IgD-negative memory B cell (primary cell): ENCODE data around the gene C2orf49. TPM values are rescaled to one million over a fixed set of nuclear protein-coding genes. Genes with fewer than 3 reads are reported as not detected.

Source experiments
- H3K27ac Mint-ChIP-seq, 3 donors: one replicate each; pipeline ENCODE4 v1.8.0; 2020 to 2022; ENCODE audit warnings: mild to moderate bottlenecking in 3 of 3, mixed read lengths in 3 of 3, moderate library complexity in 1 of 3
- H3K27me3 Mint-ChIP-seq: one replicate; pipeline ENCODE4 v1.8.0; 2021; ENCODE audit warnings: mixed read lengths
- H3K36me3 Mint-ChIP-seq: one replicate; pipeline ENCODE4 v1.8.0; 2020; ENCODE audit warnings: mild to moderate bottlenecking, mixed read lengths
- H3K4me1 Mint-ChIP-seq, 3 donors: one replicate each; pipeline ENCODE4 v1.8.0; 2020 to 2022; ENCODE audit warnings: mixed read lengths in 3 of 3, mild to moderate bottlenecking in 1 of 3
- H3K4me3 Mint-ChIP-seq, 4 donors: one replicate each; pipeline ENCODE4 v1.8.0; 2020 to 2022; ENCODE audit warnings: mild to moderate bottlenecking in 4 of 4, mixed read lengths in 4 of 4, moderate library complexity in 3 of 4
- H3K9me3 Mint-ChIP-seq, 3 donors: one replicate each; pipeline ENCODE4 v1.8.0; 2020 to 2021; ENCODE audit warnings: mixed read lengths in 3 of 3, mild to moderate bottlenecking in 1 of 3
- polyA plus RNA-seq: library from polyadenylated mRNA; unstranded; fragments of 300-500 nt; fragmentation: Illumina TruSeq; gene quantifications from one replicate; pipeline ENCODE4 v1.2.3, GENCODE V29; 2021

C2orf49 gene
- polyA plus RNA-seq, 1 donor from 2014 or later: 11.3 TPM

DNA sequence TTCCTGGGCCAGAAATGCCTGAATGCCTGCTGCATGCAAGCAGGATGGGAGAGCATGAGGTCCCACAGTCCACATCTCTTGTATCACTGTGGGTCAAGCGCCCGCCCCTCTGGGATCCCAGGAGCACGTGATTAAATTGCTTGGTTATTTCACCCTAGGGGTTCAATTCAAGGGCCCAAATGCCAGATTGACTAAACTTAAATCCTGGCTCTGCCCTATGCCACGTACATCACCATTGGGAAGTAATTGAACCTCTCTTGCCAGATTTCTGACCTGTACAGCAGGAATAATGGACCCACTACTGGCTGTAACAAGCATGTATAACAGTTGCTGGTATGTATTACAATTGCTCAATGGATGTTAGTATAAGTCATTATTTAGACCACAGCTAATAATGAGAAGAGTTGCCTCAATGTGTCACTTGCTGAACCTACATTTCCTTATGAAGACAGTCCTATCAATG lies 41.6 kb downstream of the C2orf49 start:
- Mint-ChIP-seq H3K9me3 (no peaks in the 10 kb centered on the region), H3K27me3 (peaks cover 1% of the 10 kb centered on the region), H3K36me3 (no peaks in the 10 kb centered on the region), H3K27ac (no peak overlapping the region), H3K4me3 (no peak overlapping the region), H3K4me1 (no peaks in the 10 kb centered on the region)

GRCh38 chr2:105379741-105380186 lies 42.4 kb downstream of the C2orf49 start:
- Mint-ChIP-seq H3K4me1 (no peaks in the 10 kb centered on the region), H3K9me3 (no peaks in the 10 kb centered on the region), H3K4me3 (no peak overlapping the region), H3K27ac (peak overlapping the region in 1 of 3 donors; percentile 18), H3K27me3 (peaks cover 4% of the 10 kb centered on the region), H3K36me3 (peaks cover 2% of the 10 kb centered on the region)

- peak overlapping the region in 1 of 3 donors; percentile 28 for H3K27ac Mint-ChIP-seq
- H3K4me3 Mint-ChIP-seq: peak overlapping the region in 1 of 4 donors; percentile 23
- H3K9me3 Mint-ChIP-seq: no peaks in the 10 kb centered on the region
- no peaks in the 10 kb centered on the region for H3K4me1 Mint-ChIP-seq
- peaks cover 2% of the 10 kb centered on the region for H3K36me3 Mint-ChIP-seq
- H3K27me3 Mint-ChIP-seq: peaks cover 5% of the 10 kb centered on the region
Observed at GRCh38 chr2:105380432-105381100, 43.2 kb downstream of the C2orf49 start.

- H3K27ac Mint-ChIP-seq: peak overlapping the region in 1 of 3 donors; percentile 28
- H3K27me3 Mint-ChIP-seq: peaks cover 5% of the 10 kb centered on the region
- H3K4me1 Mint-ChIP-seq: no peaks in the 10 kb centered on the region
- peaks cover 2% of the 10 kb centered on the region for H3K36me3 Mint-ChIP-seq
- H3K9me3 Mint-ChIP-seq: no peaks in the 10 kb centered on the region
- peak overlapping the region in 1 of 4 donors; percentile 23 for H3K4me3 Mint-ChIP-seq
Observed at GRCh38 chr2:105381101-105381668, 43.8 kb downstream of the C2orf49 start.

GRCh38 chr2:105382177-105382576 lies 44.8 kb downstream of the C2orf49 start:
- H3K4me1 Mint-ChIP-seq: no peaks in the 10 kb centered on the region
- no peak overlapping the region for H3K4me3 Mint-ChIP-seq
- H3K27ac Mint-ChIP-seq: no peak overlapping the region
- H3K9me3 Mint-ChIP-seq: no peaks in the 10 kb centered on the region
- H3K36me3 Mint-ChIP-seq: peaks cover 2% of the 10 kb centered on the region
- H3K27me3 Mint-ChIP-seq: peaks cover 5% of the 10 kb centered on the region

- no peak overlapping the region for H3K27ac Mint-ChIP-seq
- peaks cover 2% of the 10 kb centered on the region for H3K36me3 Mint-ChIP-seq
- no peak overlapping the region for H3K4me3 Mint-ChIP-seq
- H3K9me3 Mint-ChIP-seq: peaks cover 0 to 4% (median 0%) of the 10 kb centered on the region in 3 donors
- H3K27me3 Mint-ChIP-seq: peaks cover 5% of the 10 kb centered on the region
- no peaks in the 10 kb centered on the region for H3K4me1 Mint-ChIP-seq
Observed at GRCh38 chr2:105383432-105384166, 46.3 kb downstream of the C2orf49 start.

DNA sequence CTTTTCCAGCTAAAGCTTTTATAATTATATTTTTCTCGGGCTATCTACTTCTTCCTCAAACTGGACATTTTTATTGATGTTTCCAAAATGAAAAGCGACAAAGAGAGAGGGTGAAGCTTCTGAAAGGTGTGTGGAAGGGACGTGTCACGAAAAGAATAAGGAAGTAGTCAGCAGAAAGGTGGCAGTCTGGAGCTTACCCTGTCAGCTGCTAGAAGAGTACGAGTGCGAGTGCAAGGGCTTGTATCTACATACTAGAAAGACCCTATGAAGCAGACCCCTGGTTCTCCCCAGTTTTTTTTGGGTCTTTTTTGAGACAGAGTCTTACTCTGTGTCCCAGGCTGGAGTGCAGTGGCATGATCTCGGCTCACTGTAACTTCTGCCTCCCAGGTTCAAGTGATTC lies 46.9 kb downstream of the C2orf49 start:
- peaks cover 0 to 4% (median 0%) of the 10 kb centered on the region in 3 donors for H3K9me3 Mint-ChIP-seq
- peaks cover 5% of the 10 kb centered on the region for H3K27me3 Mint-ChIP-seq
- no peak overlapping the region for H3K4me3 Mint-ChIP-seq
- no peaks in the 10 kb centered on the region for H3K4me1 Mint-ChIP-seq
- peaks cover 2% of the 10 kb centered on the region for H3K36me3 Mint-ChIP-seq
- H3K27ac Mint-ChIP-seq: no peak overlapping the region

- peaks cover 5% of the 10 kb centered on the region for H3K27me3 Mint-ChIP-seq
- peaks cover 2% of the 10 kb centered on the region for H3K36me3 Mint-ChIP-seq
- no peak overlapping the region for H3K4me3 Mint-ChIP-seq
- H3K9me3 Mint-ChIP-seq: peaks cover 0 to 4% (median 0%) of the 10 kb centered on the region in 3 donors
- H3K27ac Mint-ChIP-seq: no peak overlapping the region
- H3K4me1 Mint-ChIP-seq: no peaks in the 10 kb centered on the region
Observed at GRCh38 chr2:105384861-105385260, 47.5 kb downstream of the C2orf49 start.

GRCh38 chr2:105385731-105386540 lies 48.6 kb downstream of the C2orf49 start:
- Mint-ChIP-seq H3K36me3 (peaks cover 2% of the 10 kb centered on the region), H3K27ac (no peak overlapping the region), H3K4me1 (no peaks in the 10 kb centered on the region), H3K27me3 (peaks cover 3% of the 10 kb centered on the region), H3K9me3 (peaks cover 0 to 4% (median 0%) of the 10 kb centered on the region in 3 donors), H3K4me3 (no peak overlapping the region)

DNA sequence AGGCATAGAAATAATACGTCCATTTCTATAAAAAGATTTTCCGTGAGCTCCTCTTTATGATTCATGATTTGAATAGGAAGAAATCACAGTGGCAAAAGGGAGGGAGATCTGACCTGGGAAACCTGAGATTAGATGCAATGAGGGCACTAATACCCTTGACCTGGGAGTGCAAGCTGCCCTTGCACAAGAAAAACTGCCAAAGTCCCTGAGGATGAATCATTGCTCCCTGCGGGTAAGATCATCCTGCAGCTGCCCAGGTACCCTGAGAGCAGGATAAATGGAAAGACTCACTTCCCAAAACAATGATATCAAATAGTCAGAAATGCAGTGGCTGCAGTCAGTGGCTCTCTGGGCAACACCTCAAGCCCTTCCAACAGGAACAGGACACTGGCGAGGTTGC lies 49.9 kb downstream of the C2orf49 start:
- no peak overlapping the region for H3K27ac Mint-ChIP-seq
- H3K4me3 Mint-ChIP-seq: no peak overlapping the region
- peaks cover 3% of the 10 kb centered on the region for H3K27me3 Mint-ChIP-seq
- H3K36me3 Mint-ChIP-seq: peaks cover 2% of the 10 kb centered on the region
- H3K4me1 Mint-ChIP-seq: no peaks in the 10 kb centered on the region
- peaks cover 0 to 4% (median 0%) of the 10 kb centered on the region in 3 donors for H3K9me3 Mint-ChIP-seq

GRCh38 chr2:105388971-105389381 lies 51.6 kb downstream of the C2orf49 start:
- Mint-ChIP-seq H3K36me3 (peaks cover 2% of the 10 kb centered on the region), H3K9me3 (peaks cover 0 to 4% (median 0%) of the 10 kb centered on the region in 3 donors), H3K27me3 (peaks cover 7% of the 10 kb centered on the region), H3K27ac (no peak overlapping the region), H3K4me3 (no peak overlapping the region), H3K4me1 (no peaks in the 10 kb centered on the region)

- no peak overlapping the region for H3K27ac Mint-ChIP-seq
- no peaks in the 10 kb centered on the region for H3K4me1 Mint-ChIP-seq
- no peak overlapping the region for H3K4me3 Mint-ChIP-seq
- no peaks in the 10 kb centered on the region for H3K36me3 Mint-ChIP-seq
- H3K9me3 Mint-ChIP-seq: peaks cover 0 to 4% (median 0%) of the 10 kb centered on the region in 3 donors
- H3K27me3 Mint-ChIP-seq: peaks cover 5% of the 10 kb centered on the region
Observed at GRCh38 chr2:105390454-105390853, 53.1 kb downstream of the C2orf49 start.

- peaks cover 7% of the 10 kb centered on the region for H3K27me3 Mint-ChIP-seq
- H3K27ac Mint-ChIP-seq: no peak overlapping the region
- H3K36me3 Mint-ChIP-seq: no peaks in the 10 kb centered on the region
- H3K4me1 Mint-ChIP-seq: no peaks in the 10 kb centered on the region
- peaks cover 0 to 4% (median 0%) of the 10 kb centered on the region in 3 donors for H3K9me3 Mint-ChIP-seq
- no peak overlapping the region for H3K4me3 Mint-ChIP-seq
Observed at GRCh38 chr2:105391058-105391627, 53.8 kb downstream of the C2orf49 start.
